H9 (cell line): Measurements from ENCODE around the gene PNPLA6. TPM values are rescaled to one million over a fixed set of nuclear protein-coding genes. Genes with fewer than 3 reads are reported as not detected.

ENCODE experiments used
- DNase-seq: peaks from one replicate; pipeline ENCODE4 v3.0.0-alpha.2; 2017
- H2AFZ ChIP-seq: one replicate; pipeline ENCODE4 v1.6.1; 2013; ENCODE audit warnings: mild to moderate bottlenecking, low read length, control low read depth, moderate library complexity
- H2AK5ac ChIP-seq: 2 replicates; pipeline ENCODE4 v1.6.1; 2013; ENCODE audit warnings: low read length, control low read depth, mixed read lengths; ENCODE audit not compliant: insufficient read length
- H2BK120ac ChIP-seq: one replicate; pipeline ENCODE4 v1.6.1; 2013; ENCODE audit warnings: low read depth, mild to moderate bottlenecking, low read length, control low read depth, inconsistent platforms; ENCODE audit not compliant: poor library complexity, severe bottlenecking
- H2BK12ac ChIP-seq: 2 replicates; pipeline ENCODE4 v1.6.1; 2013; ENCODE audit warnings: low read length, control low read depth, mixed read lengths, low read depth; ENCODE audit not compliant: insufficient read length
- H2BK15ac ChIP-seq: 2 replicates; pipeline ENCODE4 v1.6.1; 2013; ENCODE audit warnings: low read depth, low read length, control low read depth
- H2BK20ac ChIP-seq: one replicate; pipeline ENCODE4 v1.6.1; 2013; ENCODE audit warnings: low read depth, mild to moderate bottlenecking, low read length, control low read depth, inconsistent platforms; ENCODE audit not compliant: poor library complexity, severe bottlenecking
- H2BK5ac ChIP-seq: 2 replicates; pipeline ENCODE4 v1.6.1; 2013; ENCODE audit warnings: low read length, control low read depth, mixed read lengths; ENCODE audit not compliant: insufficient read length
- H3K14ac ChIP-seq: 2 replicates; pipeline ENCODE4 v1.6.1; 2013; ENCODE audit warnings: low read length, control low read depth; ENCODE audit not compliant: insufficient read depth
- H3K18ac ChIP-seq: 2 replicates; pipeline ENCODE4 v1.6.1; 2013; ENCODE audit warnings: low read depth, mild to moderate bottlenecking, mixed read lengths, low read length, control low read depth; ENCODE audit not compliant: insufficient read length
- H3K23ac ChIP-seq: 2 replicates; pipeline ENCODE4 v1.6.1; 2013; ENCODE audit warnings: low read length, control low read depth, mixed read lengths, low read depth; ENCODE audit not compliant: insufficient read length
- H3K23me2 ChIP-seq: 2 replicates; pipeline ENCODE4 v1.6.1; 2013; ENCODE audit warnings: low read depth, mild to moderate bottlenecking, mixed read lengths, low read length, control low read depth; ENCODE audit not compliant: insufficient read length, poor library complexity, severe bottlenecking
- H3K27ac ChIP-seq: 2 replicates; pipeline ENCODE4 v1.5.1; 2013; ENCODE audit warnings: low read length, control low read depth, mixed read lengths, low read depth; ENCODE audit not compliant: insufficient read length
- H3K27me3 ChIP-seq: 2 replicates; pipeline ENCODE4 v1.6.1; 2013; ENCODE audit warnings: low read length, control low read depth, inconsistent platforms; ENCODE audit not compliant: insufficient read depth
- H3K4ac ChIP-seq: 2 replicates; pipeline ENCODE4 v1.6.1; 2013; ENCODE audit warnings: low read depth, mild to moderate bottlenecking, control low read depth, inconsistent platforms, low read length, moderate library complexity
- H3K4me1 ChIP-seq: 2 replicates; pipeline ENCODE4 v1.6.1; 2013; ENCODE audit warnings: low read length, control low read depth, inconsistent platforms; ENCODE audit not compliant: insufficient read depth
- H3K4me2 ChIP-seq: 2 replicates; pipeline ENCODE4 v1.6.1; 2013; ENCODE audit warnings: low read length, control low read depth, mixed read lengths; ENCODE audit not compliant: insufficient read length, insufficient read depth
- H3K56ac ChIP-seq: 2 replicates; pipeline ENCODE4 v1.6.1; 2013; ENCODE audit warnings: low read depth, mild to moderate bottlenecking, mixed read lengths, low read length, control low read depth; ENCODE audit not compliant: insufficient read length
- H3K79me1 ChIP-seq: 2 replicates; pipeline ENCODE4 v1.6.1; 2013; ENCODE audit warnings: low read depth, mild to moderate bottlenecking, moderate library complexity, low read length, control low read depth, inconsistent platforms; ENCODE audit not compliant: insufficient read depth, poor library complexity, severe bottlenecking
- H3K79me2 ChIP-seq: 2 replicates; pipeline ENCODE4 v1.6.1; 2013; ENCODE audit warnings: low read length, control low read depth, inconsistent platforms; ENCODE audit not compliant: insufficient read depth
- H3K9ac ChIP-seq: 2 replicates; pipeline ENCODE4 v1.6.1; 2013; ENCODE audit warnings: low read length, control low read depth, mixed read lengths; ENCODE audit not compliant: insufficient read length; ENCODE audit errors: extremely low read depth
- H3K9me3 ChIP-seq: one replicate; pipeline ENCODE4 v1.6.1; 2013; ENCODE audit warnings: low read depth, low read length, inconsistent platforms; ENCODE audit not compliant: control insufficient read depth
- H3T11ph ChIP-seq: one replicate; pipeline ENCODE4 v1.6.1; 2013; ENCODE audit warnings: mild to moderate bottlenecking, low read length, control low read depth, inconsistent platforms
- H4K20me1 ChIP-seq: one replicate; pipeline ENCODE4 v1.6.1; 2013; ENCODE audit not compliant: control insufficient read depth, insufficient read length, insufficient read depth
- H4K5ac ChIP-seq: 2 replicates; pipeline ENCODE4 v1.6.1; 2013; ENCODE audit warnings: low read depth, mild to moderate bottlenecking, mixed read lengths, low read length, control low read depth; ENCODE audit not compliant: insufficient read length
- H4K8ac ChIP-seq: replicated peaks from 2 replicates; pipeline ENCODE4 v1.6.1; 2013; ENCODE audit warnings: low read length, control low read depth, mixed read lengths, low read depth; ENCODE audit not compliant: insufficient read length
- H4K91ac ChIP-seq: 2 replicates; pipeline ENCODE4 v1.6.1; 2013; ENCODE audit warnings: low read depth, mild to moderate bottlenecking, moderate library complexity, mixed read lengths, low read length, control low read depth; ENCODE audit not compliant: insufficient read length
- H3K27ac Mint-ChIP-seq, 3 experiments: 2 replicates in 2 of 3; 3 replicates in 1 of 3; pipeline ENCODE4 v1.8.0; 2020 to 2021; ENCODE audit warnings: mixed read lengths in 3 of 3, mild to moderate bottlenecking in 1 of 3, moderate library complexity in 1 of 3
- H3K27me3 Mint-ChIP-seq: 2 replicates; pipeline ENCODE4 v1.8.0; 2021; ENCODE audit warnings: low read depth, mild to moderate bottlenecking, moderate library complexity, mixed read lengths
- H3K36me3 Mint-ChIP-seq, 3 experiments: 2 replicates in 2 of 3; 3 replicates in 1 of 3; pipeline ENCODE4 v1.8.0; 2020 to 2021; ENCODE audit warnings: low read depth in 3 of 3, mixed read lengths in 3 of 3; ENCODE audit not compliant: insufficient read depth in 1 of 3
- H3K4me1 Mint-ChIP-seq, 2 experiments: 2 replicates each; pipeline ENCODE4 v1.8.0; 2020; ENCODE audit warnings: mixed read lengths in 2 of 2
- H3K4me3 Mint-ChIP-seq, 2 experiments: 2 replicates in 1 of 2; 3 replicates in 1 of 2; pipeline ENCODE4 v1.8.0; 2020 to 2021; ENCODE audit warnings: mild to moderate bottlenecking in 2 of 2, mixed read lengths in 2 of 2, moderate library complexity in 1 of 2
- H3K9me3 Mint-ChIP-seq, 2 experiments: 2 replicates in 1 of 2; 3 replicates in 1 of 2; pipeline ENCODE4 v1.8.0; 2020; ENCODE audit warnings: mild to moderate bottlenecking in 2 of 2, mixed read lengths in 2 of 2, moderate library complexity in 1 of 2
- CTCF ChIP-seq: fragments of 200-600 bp; sonication (generic); conservative IDR thresholded peaks from 3 replicates; pipeline ENCODE4 v1.8.0; 2021; ENCODE audit warnings: antibody characterized with exemption, mild to moderate bottlenecking
- WGBS: extraction: QIAGEN DNeasy Blood & Tissue Kit; methylation state at CpG from one replicate; pipeline ENCODE4 v1.1.7; 2013; ENCODE audit warnings: missing lambda C conversion rate, low lambda C conversion rate, mixed read lengths; ENCODE audit not compliant: insufficient read length; ENCODE audit errors: extremely low coverage; 5-methylcytosine and 5-hydroxymethylcytosine counted together
- total RNA-seq: library from RNA; stranded (reverse); gene quantifications from 2 replicates; pipeline ENCODE4 v1.2.1, GENCODE V29; 2021

Gene PNPLA6
- total RNA-seq, 1 experiment from 2014 or later: 130 TPM

- Histone ChIP-seq H3K27ac (no peak overlapping the region), H2AK5ac (no peak overlapping the region), H2BK12ac (no peak overlapping the region), H4K91ac (no peak overlapping the region), H3T11ph (no peak overlapping the region), H3K9me3 (no peaks in the 10 kb centered on the region), H3K23me2 (peaks cover 5% of the 10 kb centered on the region), H2AFZ (no peak overlapping the region), H3K23ac (no peak overlapping the region), H4K8ac (no peak overlapping the region), H3K56ac (no peak overlapping the region), H3K14ac (no peak overlapping the region), H3K18ac (no peak overlapping the region), H3K4me2 (no peak overlapping the region), H2BK5ac (no peak overlapping the region), H2BK15ac (no peak overlapping the region), H3K4ac (no peak overlapping the region), H3K79me2 (no peaks in the 10 kb centered on the region), H2BK120ac (no peak overlapping the region), H2BK20ac (no peak overlapping the region), H4K5ac (no peak overlapping the region), H3K9ac (no peak overlapping the region), H3K27me3 (no peaks in the 10 kb centered on the region), H3K79me1 (no peaks in the 10 kb centered on the region), H4K20me1 (no peaks in the 10 kb centered on the region), H3K4me1 (peaks cover 2% of the 10 kb centered on the region; the same call in 1 of the 2 replicates)
- 0 out of 7 replicates have a peak overlapping the region, but pooled peaks of 1 of the 3 experiments have one; percentile 5 for H3K27ac Mint-ChIP-seq
- no peaks in the 10 kb centered on the region for H3K27me3 Mint-ChIP-seq
- peaks cover 4 to 26% (median 24%) of the 10 kb centered on the region in 3 experiments; a peak in 6 of 7 replicates for H3K36me3 Mint-ChIP-seq
- DNase-seq: no peak
- no peak for TF ChIP-seq CTCF
- no peak overlapping the region for H3K4me3 Mint-ChIP-seq
- H3K9me3 Mint-ChIP-seq: no peaks in the 10 kb centered on the region
- no CpG with 5 or more reads among the region's 15 CpGs for WGBS
- peaks cover 0 to 2% of the 10 kb centered on the region in 2 experiments; a peak in 1 of 4 replicates for H3K4me1 Mint-ChIP-seq
Observed at GRCh38 chr19:7529246-7529600, 6.3 kb upstream of the PNPLA6 start.
